Measurements from ENCODE around the gene FAU. TPM values are rescaled to one million over a fixed set of nuclear protein-coding genes. Genes with fewer than 3 reads are reported as not detected.

Gene FAU
- total RNA-seq, 1 donor from 2014 or later: 734 TPM

DNA sequence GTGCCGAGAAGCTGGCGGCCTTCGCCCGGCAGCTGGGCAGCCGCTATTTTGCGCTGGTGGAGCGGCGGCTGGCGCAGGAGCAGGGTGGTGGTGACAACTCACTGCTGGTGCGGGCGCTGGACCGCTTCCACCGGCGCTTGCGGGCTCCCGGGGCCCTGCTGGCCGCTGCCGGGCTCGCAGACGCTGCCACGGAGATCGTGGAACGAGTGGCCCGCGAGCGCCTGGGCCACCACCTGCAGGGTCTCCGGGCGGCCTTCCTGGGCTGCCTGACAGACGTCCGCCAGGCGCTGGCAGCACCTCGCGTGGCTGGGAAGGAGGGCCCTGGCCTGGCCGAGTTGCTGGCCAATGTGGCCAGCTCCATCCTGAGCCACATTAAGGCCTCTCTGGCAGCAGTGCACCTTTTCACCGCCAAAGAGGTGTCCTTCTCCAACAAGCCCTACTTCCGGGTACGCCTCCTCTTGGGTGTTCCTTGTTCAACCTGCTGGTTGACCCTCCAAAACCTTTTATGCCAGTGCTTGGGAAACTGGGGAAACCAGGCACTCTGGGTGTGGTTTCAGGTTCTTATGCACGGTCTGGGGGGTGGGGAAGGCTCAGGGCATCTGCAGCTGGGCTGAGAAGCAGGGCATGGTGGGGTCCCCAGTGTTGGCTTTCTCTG, 13.3 kb downstream of the FAU start:
- H3K27ac Mint-ChIP-seq (ENCODE audit: unreplicated experiment): no peak overlapping the region
- H3K9me3 Mint-ChIP-seq (ENCODE audit: unreplicated experiment): no peaks in the 10 kb centered on the region
- TF ChIP-seq, protein P1, sequence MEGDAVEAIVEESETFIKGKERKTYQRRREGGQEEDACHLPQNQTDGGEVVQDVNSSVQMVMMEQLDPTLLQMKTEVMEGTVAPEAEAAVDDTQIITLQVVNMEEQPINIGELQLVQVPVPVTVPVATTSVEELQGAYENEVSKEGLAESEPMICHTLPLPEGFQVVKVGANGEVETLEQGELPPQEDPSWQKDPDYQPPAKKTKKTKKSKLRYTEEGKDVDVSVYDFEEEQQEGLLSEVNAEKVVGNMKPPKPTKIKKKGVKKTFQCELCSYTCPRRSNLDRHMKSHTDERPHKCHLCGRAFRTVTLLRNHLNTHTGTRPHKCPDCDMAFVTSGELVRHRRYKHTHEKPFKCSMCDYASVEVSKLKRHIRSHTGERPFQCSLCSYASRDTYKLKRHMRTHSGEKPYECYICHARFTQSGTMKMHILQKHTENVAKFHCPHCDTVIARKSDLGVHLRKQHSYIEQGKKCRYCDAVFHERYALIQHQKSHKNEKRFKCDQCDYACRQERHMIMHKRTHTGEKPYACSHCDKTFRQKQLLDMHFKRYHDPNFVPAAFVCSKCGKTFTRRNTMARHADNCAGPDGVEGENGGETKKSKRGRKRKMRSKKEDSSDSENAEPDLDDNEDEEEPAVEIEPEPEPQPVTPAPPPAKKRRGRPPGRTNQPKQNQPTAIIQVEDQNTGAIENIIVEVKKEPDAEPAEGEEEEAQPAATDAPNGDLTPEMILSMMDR (IDR thresholded peaks at IDR 0.05): no peak
- peaks cover 4% of the 10 kb centered on the region for H3K36me3 Mint-ChIP-seq (ENCODE audit: unreplicated experiment)
- peaks cover 17% of the 10 kb centered on the region for H3K4me1 Mint-ChIP-seq (ENCODE audit: unreplicated experiment)
- H3K4me3 Mint-ChIP-seq (ENCODE audit: unreplicated experiment): no peak overlapping the region
- no peaks in the 10 kb centered on the region for H3K27me3 Mint-ChIP-seq (ENCODE audit: unreplicated experiment)
- no peak for DNase-seq (ENCODE audit: extremely low spot score, unreplicated experiment)

DNA sequence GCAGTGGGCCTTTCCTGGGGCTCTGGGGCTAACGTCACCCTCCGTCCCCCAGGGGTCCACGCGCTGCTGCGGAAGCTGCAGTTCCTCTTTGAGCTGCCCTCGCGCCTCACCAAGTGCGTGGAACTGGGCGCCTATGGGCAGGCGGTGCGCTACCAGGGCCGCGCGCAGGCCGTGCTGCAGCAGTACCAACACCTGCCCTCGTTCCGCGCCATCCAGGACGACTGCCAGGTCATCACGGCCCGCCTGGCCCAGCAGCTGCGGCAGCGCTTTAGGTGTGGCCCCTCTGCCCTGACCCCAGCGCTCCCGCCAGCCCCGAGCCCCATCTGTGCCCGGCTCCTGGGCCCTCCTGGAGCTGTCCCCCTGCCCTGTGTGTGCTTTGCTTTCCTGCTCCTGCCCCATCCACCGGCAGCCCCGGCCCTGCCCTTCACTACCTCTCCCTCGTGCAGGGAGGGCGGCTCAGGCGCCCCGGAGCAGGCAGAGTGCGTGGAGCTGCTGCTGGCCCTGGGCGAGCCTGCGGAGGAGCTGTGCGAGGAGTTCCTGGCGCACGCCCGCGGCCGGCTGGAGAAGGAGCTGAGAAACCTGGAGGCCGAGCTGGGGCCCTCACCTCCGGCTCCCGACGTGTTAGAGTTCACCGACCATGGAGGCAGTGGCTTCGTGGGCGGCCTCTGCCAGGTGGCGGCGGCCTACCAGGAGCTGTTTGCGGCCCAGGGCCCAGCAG, 14.0 kb downstream of the FAU start:
- Mint-ChIP-seq H3K4me1 (ENCODE audit: unreplicated experiment) (peaks cover 11% of the 10 kb centered on the region), H3K9me3 (ENCODE audit: unreplicated experiment) (no peaks in the 10 kb centered on the region), H3K27ac (ENCODE audit: unreplicated experiment) (no peak overlapping the region), H3K4me3 (ENCODE audit: unreplicated experiment) (no peak overlapping the region), H3K27me3 (ENCODE audit: unreplicated experiment) (no peaks in the 10 kb centered on the region), H3K36me3 (ENCODE audit: unreplicated experiment) (peaks cover 4% of the 10 kb centered on the region)
- no peak for DNase-seq (ENCODE audit: extremely low spot score, unreplicated experiment)
- TF ChIP-seq, protein P1 (IDR thresholded peaks at IDR 0.05): no peak

DNA sequence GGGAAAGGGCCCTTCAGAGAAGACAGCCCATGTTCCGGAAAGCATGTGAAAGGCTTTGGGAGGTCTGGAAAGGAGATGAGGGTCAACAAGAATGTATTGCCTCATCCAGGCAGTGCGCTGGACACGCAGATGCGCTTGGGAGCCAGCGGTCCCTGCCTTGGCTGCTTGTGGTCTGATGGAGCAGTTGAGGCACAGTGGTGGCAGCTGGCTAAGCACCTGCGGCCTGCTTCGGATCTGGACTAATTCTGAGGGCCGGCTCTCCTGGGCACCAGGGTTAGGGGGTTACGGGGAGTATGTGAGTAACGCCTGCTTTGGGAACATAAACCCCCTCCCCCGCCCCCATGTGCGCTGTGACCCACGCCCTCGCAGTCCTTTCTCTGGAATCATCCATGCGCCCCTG, 14.9 kb downstream of the FAU start:
- Mint-ChIP-seq H3K4me1 (ENCODE audit: unreplicated experiment) (peaks cover 15% of the 10 kb centered on the region), H3K36me3 (ENCODE audit: unreplicated experiment) (peaks cover 4% of the 10 kb centered on the region), H3K9me3 (ENCODE audit: unreplicated experiment) (no peaks in the 10 kb centered on the region), H3K4me3 (ENCODE audit: unreplicated experiment) (no peak overlapping the region), H3K27me3 (ENCODE audit: unreplicated experiment) (no peaks in the 10 kb centered on the region), H3K27ac (ENCODE audit: unreplicated experiment) (no peak overlapping the region)
- DNase-seq (ENCODE audit: extremely low spot score, unreplicated experiment): no peak
- TF ChIP-seq, protein P1 (IDR thresholded peaks at IDR 0.05): no peak

DNA sequence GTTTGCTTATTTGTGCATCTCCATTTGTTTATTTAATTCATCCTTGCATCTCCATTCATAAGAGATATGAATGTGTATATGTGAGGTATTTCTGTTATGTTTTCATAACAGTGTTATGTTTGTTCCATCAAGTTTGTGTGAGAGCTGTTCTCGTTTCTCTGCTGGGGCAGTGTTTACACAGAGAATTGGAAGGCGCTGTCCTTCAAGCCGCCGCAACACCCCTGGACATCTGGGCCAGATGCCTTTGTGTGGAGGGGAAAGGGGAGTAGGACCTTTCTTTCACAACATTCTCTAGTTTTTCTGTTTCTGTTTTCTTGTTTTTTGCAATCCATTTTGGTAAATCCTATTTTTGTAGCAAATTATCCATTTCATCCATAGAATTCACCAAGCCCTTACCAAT, 17.3 kb downstream of the FAU start:
- DNase-seq (ENCODE audit: extremely low spot score, unreplicated experiment): no peak
- H3K27me3 Mint-ChIP-seq (ENCODE audit: unreplicated experiment): no peaks in the 10 kb centered on the region
- H3K27ac Mint-ChIP-seq (ENCODE audit: unreplicated experiment): no peak overlapping the region
- TF ChIP-seq, protein P1 (IDR thresholded peaks at IDR 0.05): no peak
- H3K4me1 Mint-ChIP-seq (ENCODE audit: unreplicated experiment): peaks cover 11% of the 10 kb centered on the region
- peaks cover 4% of the 10 kb centered on the region for H3K36me3 Mint-ChIP-seq (ENCODE audit: unreplicated experiment)
- no peaks in the 10 kb centered on the region for H3K9me3 Mint-ChIP-seq (ENCODE audit: unreplicated experiment)
- H3K4me3 Mint-ChIP-seq (ENCODE audit: unreplicated experiment): no peak overlapping the region

DNA sequence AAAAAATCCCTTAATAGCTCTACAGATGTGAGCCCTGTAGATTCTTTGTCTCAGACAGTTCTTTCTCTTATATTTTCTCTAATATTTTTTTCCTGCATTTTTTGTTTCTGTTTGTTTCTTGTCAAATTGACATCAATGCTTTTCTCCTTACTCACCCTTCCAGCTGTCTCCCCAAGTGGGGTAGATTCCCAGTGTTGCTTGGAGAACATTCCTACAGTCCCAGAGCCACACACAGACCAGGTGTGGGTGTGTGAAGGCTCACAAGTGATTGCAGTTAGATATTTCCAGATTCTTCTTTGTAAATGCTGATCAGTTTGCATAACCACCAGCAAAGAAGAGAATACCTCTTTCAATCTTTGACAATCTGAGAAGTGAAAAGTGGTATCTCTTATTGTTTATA, 18.5 kb downstream of the FAU start:
- DNase-seq (ENCODE audit: extremely low spot score, unreplicated experiment): no peak
- H3K4me1 Mint-ChIP-seq (ENCODE audit: unreplicated experiment): peaks cover 11% of the 10 kb centered on the region
- H3K36me3 Mint-ChIP-seq (ENCODE audit: unreplicated experiment): peaks cover 4% of the 10 kb centered on the region
- H3K27ac Mint-ChIP-seq (ENCODE audit: unreplicated experiment): no peak overlapping the region
- H3K4me3 Mint-ChIP-seq (ENCODE audit: unreplicated experiment): no peak overlapping the region
- H3K9me3 Mint-ChIP-seq (ENCODE audit: unreplicated experiment): no peaks in the 10 kb centered on the region
- TF ChIP-seq, protein P1 (IDR thresholded peaks at IDR 0.05): no peak
- H3K27me3 Mint-ChIP-seq (ENCODE audit: unreplicated experiment): no peaks in the 10 kb centered on the region

Measured in osteocyte (in vitro differentiated cells).